ENCODE results near the gene RTTN.

Gene RTTN

DNA sequence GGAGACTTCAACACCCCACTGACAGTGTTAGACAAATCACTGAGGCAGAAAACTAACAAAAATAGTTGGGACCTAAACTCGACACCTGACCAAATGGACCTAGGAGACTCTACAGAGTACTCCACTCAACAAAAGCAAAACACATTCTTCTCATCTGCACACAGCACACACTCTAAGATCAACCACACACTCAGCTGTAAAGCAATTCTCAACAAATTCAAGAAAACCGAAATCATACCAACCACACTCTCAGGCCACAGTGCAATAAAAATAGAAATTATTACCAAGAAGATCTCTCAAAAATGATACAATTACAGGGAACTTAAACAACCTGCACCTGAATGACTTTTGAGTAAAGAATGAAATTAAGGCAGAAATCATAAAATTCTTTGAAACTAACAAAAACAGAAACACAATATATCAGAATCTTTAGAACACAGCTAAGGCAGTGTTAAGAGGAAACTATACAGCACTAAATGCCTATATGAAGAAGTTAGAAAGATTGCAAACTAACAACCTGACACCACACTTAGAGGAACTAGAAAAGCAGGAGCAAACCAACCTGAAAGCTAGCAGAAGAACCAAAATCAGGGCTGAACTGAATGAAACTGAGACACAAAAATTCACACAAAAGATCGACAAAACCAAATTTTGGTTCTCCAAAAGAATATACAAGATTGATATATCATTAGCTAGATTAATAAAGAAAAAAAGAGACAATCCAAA is 46.3 kb downstream of the RTTN start:
- in situ Hi-C loops (cut with MboI; ENCODE audit: low sequenced_read_pairs): no loop called here

DNA sequence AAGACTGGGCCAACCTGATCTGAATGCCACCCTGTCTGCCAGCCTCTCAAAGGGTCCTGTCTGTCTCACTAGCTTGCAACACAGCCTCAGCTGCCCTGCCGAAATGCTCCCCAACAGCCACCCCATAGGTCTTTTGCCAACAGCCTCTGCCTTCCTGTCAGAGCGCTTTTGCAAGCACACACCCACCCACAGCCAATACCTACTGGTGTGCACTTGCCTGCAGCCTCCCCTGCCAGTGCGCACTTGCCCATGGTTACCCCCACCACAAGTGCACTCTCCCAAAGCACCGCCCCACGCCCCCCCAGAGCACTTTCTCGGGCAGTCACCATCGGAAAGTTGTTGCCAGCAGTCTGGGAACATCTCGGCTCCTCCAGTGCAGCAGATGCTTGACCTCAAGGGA is 48.6 kb downstream of the RTTN start:
- in situ Hi-C loops (cut with MboI; ENCODE audit: low sequenced_read_pairs): no loop called here

DNA sequence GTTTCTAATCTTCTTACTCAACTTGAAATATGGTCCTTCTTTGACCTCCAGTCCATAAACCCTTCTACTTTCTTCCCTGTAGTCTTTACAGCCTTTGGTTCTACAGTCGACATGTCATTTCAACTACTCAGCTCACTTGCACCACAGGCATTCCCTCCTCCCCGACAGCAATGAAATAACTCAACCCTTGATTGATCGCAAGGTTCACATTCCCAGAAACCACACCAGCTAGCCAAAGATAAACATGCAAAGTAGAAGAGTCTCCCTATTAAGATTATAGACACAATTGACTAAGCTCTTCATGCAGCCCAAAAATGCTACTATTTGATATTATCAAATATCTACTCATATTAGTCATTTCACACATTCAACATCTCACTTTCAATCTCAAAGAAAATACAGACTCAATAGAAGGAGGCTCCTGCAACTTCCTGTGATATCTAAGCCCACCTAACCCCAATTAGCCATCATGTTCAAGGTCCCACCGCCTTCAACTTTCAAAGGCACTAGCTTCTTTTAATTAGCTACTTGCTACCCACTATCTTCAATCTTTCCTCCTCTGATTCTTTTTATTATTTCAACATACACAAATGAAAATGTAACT is 50.8 kb downstream of the RTTN start:
- in situ Hi-C loops (cut with MboI; ENCODE audit: low sequenced_read_pairs): no loop called here

DNA sequence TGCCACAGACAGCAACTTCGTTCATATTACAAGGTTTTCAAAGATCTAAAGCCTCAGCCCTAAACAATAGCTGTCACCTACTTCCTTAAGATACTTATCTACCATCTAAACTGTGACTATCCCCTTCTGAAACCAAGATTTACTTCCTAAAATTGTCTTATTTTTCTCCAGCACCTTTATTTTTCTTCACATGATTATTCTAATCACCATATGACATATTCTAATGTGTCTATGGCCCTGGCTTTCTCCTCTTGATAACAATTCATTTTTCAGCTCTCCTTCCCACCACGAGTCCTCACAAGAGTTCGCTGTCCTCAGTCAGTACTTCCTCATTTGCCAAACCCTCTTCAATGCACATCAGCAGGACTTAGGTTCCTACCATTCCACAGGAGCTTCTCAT is 53.9 kb downstream of the RTTN start:
- in situ Hi-C loops (cut with MboI; ENCODE audit: low sequenced_read_pairs): no loop called here

DNA sequence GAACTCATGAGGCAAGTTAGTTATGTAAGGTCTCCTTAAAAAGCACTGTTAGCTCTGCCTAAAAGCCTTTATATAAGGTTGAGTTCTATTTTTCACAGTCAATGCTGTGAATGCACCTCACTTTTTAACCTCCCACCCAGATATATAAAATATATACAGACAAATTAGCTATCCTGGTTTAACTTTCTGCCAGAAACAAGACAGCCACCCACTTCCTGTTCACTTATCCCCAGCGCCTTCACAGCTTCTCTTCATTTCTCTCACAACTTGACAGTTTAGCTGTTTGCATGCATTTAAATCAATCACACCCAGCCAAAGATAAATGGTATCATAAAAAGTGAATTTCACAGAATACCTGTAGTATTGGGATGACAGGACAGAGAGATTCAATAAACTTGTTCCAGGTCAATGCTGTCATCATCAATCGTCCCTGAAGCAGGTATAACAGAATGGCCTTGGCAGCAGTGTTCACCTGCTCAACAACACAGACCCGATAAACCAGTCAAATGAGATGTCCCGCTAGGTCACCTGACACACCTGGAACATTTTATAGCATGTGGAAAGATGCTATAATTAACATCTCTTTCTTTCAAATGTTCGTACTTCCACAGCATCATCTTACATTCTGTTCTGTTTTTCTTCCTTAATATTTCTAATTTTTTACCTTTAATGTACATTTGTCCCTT is 55.7 kb downstream of the RTTN start:
- in situ Hi-C loops (cut with MboI; ENCODE audit: low sequenced_read_pairs): no loop called here

DNA sequence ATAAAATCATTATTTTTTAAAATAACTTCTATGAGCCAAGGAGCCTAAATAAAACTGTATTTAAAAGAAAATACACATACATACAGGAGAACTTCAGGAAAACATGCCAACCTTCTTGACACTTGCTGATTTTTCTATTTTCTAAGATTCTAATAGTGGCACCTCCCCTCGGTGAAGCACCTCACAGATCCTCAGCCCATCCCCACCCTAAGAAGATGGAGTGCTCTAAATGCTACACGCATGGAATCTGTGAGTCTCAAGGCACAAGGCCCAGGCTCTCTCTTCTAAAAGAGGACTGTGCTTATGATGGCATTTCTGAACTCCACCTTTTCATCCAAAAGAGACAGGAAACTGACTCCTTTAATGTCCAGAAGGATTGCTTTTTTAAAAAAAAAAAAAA is 56.3 kb downstream of the RTTN start:
- in situ Hi-C loops (cut with MboI; ENCODE audit: low sequenced_read_pairs): no loop called here

DNA sequence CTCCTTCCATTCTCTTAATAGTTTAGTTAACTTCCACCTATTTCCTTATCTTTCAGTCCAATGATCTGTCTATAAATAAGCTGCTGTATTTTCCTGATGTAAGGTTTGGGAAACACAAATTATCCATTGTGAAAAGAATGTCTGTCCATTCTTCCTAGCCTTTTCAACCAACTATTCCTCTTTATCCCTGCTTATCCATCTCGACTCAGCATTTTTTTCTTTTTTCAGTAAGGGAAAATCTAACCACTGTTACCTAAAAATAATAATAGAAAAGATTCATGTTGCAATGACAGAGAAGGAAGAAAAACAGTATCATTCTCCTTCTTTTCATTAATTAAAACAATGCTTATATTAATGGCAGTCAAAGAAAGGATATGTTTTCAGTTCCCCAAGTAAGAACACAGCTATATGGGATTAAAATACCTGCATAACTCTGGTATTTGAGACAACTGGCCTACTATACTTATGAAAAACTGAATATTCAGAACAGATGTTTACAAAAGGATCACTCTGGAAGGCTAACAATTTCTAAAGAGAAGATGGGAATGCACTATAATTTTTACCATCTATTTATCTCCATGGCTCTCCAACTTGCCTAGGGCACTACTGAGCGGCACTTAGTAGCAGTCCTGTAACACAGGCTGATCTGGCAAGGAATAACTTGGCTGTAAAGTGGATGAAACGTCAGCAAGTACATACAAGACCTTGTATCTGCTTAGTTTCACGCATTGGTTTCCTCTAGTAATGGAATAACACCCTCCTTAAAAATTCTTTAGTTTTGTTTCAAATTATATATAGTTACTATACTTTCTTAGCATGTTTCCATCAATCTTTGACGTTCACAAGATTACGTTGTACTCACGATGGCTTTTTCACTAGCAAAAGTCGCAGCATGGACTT is 57.2 kb downstream of the RTTN start:
- in situ Hi-C loops (cut with MboI; ENCODE audit: low sequenced_read_pairs): no loop called here

DNA sequence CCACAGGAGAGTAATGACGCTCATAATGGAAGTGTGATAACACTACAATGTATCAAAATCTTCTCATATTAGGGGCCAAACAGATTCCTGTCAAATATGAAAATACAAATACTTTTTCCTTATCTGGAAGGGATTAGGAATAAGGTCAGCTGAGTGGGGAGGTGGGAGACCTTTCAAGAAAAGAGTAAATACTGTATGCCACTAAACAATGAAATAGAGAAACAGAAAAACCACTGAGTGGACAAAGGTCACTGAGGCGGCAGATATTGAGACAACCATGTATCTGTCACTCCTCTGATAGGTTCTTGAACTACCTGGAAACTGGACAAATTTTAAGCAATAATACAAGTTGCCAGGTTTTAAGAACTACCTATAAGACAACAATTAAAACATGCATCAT is 59.3 kb downstream of the RTTN start:
- in situ Hi-C loops (cut with MboI; ENCODE audit: low sequenced_read_pairs): no loop called here

DNA sequence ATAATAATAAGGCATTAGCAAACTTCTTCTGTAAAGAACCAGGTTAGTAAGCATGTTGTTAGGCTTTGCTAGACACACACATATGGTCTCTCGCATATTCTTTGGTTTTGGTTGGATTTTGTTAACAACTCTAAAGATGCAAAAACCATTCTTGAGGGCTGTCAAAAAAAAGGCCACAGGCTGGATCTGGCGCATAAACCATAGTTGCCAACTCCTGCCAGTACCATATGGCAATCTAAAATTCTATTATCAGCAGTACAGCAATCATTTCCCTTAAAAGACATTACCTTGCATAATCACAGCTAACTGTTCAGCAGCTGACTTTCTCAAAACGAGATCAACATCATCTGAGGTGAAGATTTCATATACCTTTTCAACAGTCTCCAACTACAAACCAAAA is 63.5 kb downstream of the RTTN start:
- in situ Hi-C loops (cut with MboI; ENCODE audit: low sequenced_read_pairs): no loop called here

DNA sequence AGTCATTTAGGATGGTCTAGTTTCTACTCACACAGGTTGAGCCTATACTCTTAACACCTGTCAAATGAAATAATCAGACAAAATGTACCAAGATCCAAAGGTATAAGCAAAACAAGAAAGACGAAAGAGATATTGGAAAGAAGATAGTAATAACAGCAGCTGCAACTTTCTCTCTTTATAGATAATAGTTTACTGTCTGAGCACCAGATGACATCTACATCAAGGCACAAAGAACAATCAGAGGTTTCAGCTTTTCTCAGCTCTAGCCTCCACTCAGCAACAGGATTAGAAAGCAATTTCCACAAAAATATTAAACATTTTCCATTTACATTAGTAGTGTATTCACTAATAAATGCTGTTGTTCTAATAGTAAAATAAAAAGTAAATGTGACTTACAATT is 66.3 kb downstream of the RTTN start:
- in situ Hi-C loops (cut with MboI; ENCODE audit: low sequenced_read_pairs): no loop called here

DNA sequence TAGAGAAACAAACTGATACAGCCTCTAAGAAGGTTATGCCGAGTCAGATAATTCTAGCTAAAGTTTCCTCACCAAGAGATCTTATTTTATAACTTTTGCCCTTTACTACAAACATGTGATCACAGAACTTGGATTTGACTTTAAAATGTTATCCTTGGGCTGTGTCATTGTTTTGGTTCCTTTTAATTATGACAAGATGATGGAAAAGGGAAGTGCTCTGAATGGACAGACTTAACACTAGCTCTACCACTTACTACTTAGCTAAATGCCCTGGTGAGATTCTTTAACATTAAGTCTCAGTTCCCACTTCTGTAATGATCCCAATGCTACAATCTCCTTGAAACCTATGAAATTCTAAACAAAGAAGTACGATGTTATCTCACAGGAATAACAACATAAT is 69.9 kb downstream of the RTTN start:
- in situ Hi-C loops (cut with MboI; ENCODE audit: low sequenced_read_pairs): no loop called here

DNA sequence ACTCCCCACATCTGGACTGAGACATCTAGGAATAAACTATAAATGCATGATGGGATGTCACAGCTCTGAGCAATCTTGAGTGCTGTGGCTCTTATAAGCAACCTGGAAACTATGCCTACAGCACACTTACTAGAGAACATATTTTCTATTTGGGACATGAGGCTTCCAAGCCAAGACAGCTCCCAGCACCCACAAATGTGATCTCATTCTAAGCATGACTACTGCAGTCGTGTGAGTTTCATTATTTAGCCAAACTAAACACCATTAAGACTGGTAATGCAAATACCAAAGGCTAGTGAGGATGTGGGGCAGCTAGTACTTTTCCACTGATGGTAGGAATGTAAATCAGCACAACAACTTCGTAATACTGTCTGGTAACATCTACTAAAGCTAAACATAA is 72.5 kb downstream of the RTTN start:
- in situ Hi-C loops (cut with MboI; ENCODE audit: low sequenced_read_pairs): no loop called here

DNA sequence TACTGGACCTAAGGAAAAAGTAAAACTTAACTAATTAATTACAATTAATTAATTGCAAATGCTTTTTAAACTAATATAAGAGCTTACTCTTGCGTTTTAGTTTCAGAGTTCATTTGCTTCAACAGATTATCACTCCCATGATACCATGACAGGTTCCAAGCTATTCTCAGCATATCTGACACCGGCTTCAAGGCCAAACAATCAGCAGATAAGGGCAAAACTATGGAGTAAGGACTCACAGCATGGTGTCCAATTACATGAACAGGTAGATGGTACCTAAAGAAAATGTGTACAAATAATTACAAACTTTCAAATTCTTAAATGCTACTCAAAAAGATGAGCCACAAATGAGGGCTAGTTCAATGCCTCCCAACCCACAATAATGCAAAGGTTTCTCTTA is 77.2 kb downstream of the RTTN start:
- in situ Hi-C loops (cut with MboI; ENCODE audit: low sequenced_read_pairs): no loop called here

DNA sequence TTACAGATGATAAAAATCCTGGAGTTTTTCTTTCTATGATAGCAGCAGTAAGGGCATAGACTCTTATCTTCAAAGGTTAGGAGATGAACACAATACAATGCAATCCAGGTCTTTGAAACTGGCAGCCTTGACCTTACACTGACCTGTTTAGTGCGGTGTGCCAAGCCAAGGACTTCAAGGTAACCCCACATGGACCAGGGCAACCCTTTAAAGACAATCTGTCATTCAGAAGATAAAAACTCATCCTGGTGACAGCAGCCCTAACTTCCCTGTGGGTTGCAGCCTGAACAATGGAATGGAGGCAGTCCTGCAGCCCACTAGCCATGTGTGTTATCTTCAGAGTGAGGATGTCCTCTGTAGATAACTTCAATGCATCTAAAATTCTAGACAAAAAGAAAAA is 78.1 kb downstream of the RTTN start:
- in situ Hi-C loops (cut with MboI; ENCODE audit: low sequenced_read_pairs): no loop called here

DNA sequence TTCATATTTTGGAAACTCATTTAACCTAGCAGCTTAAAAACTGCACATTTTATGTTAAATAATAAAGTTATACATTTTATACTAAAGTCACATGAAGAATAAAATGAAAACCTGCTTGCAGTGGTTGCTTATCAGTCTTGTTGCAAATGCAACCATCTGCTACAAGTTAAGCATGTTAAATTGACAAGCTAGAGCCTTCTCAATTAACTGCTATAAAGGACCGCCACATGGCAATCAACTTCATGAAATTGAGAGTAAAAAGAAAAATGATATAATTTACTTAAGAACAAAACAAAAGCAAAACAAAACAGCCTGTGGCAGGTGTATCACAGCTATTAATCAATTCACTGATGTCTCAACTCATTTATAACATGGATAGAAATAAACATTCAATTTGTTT is 78.7 kb downstream of the RTTN start:
- in situ Hi-C loops (cut with MboI; ENCODE audit: low sequenced_read_pairs): no loop called here

DNA sequence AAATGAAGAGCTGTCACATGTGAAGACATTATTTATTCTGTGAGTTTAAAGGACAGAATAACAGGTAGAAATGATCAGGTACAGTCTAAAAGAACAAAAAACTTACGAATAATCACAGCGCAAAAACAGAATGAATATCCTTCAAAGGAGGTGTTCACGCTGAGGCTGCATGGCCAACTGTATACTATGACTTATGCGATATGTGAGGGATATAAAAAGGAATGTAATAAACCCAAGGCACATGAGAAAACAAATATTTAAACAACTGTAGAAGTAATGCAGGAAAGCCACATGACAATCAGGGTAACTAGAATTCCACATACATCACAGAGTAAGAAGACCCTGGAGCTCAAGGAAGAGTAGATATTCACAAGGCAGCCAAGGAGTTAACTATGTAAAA is 81.3 kb downstream of the RTTN start:
- in situ Hi-C loops (cut with MboI; ENCODE audit: low sequenced_read_pairs): no loop called here

DNA sequence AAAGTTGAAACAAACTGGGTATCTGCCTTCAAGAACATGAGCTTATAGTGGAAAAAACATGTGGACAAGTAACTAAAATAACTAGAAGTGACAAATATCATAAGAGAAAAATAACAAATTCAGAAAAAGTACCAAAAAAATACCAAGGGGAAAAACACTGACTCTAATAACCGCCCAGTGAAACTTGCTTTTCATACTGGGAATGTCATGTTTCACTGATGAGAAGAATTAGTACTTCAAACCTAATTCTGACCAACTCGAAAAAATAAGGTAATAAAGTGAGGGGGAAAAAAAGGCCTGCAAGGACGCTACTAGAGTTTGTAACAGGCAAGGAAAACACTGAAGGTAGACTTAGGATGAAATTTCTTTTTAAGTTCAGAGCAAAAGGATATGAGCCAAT is 83.6 kb downstream of the RTTN start:
- in situ Hi-C loops (cut with MboI; ENCODE audit: low sequenced_read_pairs): no loop called here

DNA sequence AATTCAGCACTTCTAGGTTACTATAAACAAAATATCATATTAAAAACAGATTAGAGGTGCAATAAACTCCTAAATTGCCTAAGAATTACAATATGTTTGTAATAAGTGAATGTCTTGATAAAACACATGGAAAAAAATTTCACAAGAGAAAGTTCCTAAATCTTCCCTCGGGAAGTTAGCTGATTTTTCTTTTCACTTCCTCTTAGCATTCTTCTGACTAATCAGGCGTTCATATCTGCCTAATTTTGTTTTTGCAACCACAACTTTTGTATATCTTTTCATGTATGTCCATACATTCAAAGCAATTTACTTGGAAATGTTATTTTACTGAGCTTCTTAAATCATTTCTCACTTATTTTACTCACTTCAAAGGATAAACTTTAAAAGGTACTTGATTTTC is 88.5 kb downstream of the RTTN start:
- in situ Hi-C loops (cut with MboI; ENCODE audit: low sequenced_read_pairs): no loop called here

DNA sequence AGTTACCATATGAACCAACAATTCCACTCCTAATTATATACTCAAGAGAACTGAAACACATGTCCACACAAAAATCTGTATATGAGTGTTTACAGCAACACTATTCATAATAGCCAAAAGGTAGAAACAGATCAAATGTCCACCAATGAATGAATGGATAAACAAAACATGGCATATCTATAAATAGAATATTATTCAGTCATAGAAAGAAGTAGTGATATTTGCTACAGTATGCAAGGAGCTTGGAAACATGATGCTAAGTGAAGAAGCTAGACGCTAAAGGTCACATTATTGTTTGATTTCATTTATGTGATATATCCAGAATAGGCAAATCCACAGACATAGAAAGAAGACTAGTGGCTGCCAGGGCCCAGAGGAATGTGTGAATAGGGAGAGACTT is 92.0 kb downstream of the RTTN start:
- in situ Hi-C loops (cut with MboI; ENCODE audit: low sequenced_read_pairs): no loop called here

DNA sequence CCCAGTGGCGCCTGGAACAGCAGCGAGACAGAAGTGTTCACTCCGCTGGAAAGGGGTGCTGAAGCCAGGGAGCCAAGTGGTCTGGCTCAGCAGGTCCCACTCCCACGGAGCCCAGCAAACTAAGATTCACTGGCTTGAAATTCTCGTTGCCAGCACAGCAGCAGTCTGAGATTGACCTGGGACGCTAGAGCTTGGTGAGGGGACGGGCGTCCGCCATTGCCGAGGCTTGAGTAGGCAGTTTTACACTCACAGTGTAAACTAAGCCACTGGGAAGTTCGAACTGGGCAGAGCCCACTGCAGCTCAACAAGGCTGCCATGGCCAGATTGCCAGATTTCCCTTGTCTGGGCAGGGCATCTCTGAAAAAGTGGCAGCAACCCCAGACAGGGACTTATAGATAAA is 94.8 kb downstream of the RTTN start:
- in situ Hi-C loops (cut with MboI; ENCODE audit: low sequenced_read_pairs): no loop called here

DNA sequence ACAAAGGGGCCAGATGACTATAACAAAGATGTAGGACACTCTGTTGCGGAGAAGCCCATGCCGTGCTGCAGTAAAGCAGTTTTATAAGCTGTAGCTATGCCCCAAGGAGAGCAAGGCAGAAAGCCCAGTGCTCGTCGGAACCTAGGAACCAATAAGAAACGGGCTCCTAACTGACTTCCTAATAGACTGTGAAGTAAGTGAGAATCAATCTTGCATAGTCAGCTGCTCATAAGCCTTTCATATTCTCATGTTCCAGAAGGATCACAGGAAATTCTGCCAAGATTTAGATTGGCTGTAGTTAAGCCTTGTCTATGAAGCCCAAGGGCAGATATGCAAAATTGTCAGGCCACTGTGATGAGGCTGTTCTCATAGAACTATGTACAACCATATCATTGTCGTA is 98.4 kb downstream of the RTTN start:
- in situ Hi-C loops (cut with MboI; ENCODE audit: low sequenced_read_pairs): no loop called here
